ENCODE measurements around the gene BCL2A1. TPM values are rescaled to one million over a fixed set of nuclear protein-coding genes. Genes with fewer than 3 reads are reported as not detected.
"Not testable (repeated sequence)": the region's sequence is repeated elsewhere in the genome, so short reads cannot be mapped to it uniquely, and the experiment has no call there.

BCL2A1 gene
- polyA plus RNA-seq, 4 donors, result 0.53 to 0.96 TPM; not detected in 2

GRCh38 chr15:79964232-79964805, 6.7 kb downstream of the BCL2A1 start:
- DNase-seq (ENCODE audit: low read depth in 4 of 4, low spot score in 2 of 4), result no peak

DNA sequence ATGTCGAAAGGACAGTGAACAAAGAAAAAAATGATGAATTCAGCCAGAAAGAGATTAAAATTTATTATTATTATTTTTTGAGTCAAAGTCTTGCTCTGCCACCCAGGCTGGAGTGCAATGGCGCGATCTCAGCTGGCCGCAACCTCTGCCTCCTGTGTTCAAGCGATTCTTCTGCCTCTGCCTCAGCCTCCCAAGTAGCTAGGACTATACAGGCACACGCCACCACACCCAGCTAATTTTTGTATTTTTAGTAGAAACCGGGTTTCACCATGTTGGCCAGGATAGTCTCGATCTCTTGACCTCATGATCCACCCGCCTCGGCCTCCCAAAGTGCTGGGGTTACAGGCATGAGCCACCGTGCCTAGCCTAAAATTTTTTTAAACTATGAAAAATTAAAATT, 8.1 kb downstream of the BCL2A1 start:
- DNase-seq (ENCODE audit: low read depth in 4 of 4, low spot score in 2 of 4), result not testable (repeated sequence)

DNA sequence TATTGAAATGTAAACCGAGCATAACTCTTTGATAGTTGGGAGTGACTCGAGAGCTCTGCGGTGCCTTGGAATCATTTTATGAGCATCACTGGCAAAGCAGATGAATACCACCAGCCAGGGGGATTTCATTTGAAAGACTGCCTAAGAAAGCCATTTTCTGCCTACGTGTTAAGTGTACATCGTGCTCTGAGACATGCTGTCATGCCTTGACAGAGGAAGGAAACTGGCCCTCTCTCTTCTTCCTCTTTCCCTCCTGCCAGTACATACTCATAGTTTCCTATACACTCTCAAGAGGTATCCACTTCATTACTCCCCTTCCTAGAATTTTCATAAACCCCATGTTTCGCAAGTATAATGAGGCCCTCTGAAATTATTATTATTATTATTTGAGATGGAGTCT, 8.8 kb downstream of the BCL2A1 start:
- DNase-seq (ENCODE audit: low read depth in 4 of 4, low spot score in 2 of 4), result no peak

DNA sequence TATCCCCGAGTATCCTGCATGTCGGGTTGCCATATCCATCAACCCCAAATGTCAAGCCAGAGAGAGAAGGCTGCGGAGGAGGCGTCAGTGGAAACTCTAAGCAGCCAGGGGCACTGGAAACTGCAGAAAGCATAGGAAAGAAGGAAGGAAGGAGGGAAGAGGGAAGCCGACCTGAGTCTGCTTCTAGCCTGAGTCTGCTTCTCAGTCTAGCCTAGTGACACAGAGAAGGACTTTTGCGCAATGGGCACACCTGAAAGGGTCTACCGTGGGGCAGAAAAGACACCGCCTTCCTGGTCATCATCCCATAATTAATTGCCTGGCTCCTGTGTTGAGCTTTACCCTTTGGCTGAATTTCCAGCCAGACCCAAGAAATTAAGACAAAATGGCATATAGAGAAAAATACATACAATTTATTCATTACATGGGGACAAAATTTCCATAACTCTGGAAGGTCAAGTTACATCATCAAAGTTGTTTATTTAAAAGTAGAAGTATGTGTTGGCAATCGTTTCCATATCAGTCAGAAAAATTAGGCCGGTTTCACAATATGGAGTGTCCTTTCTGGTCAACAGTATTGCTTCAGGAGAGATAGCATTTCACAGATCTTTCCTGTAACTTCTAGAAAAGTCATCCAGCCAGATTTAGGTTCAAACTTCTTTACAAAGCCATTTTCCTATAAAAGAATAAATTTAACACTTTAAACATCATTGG, 10.3 kb downstream of the BCL2A1 start:
- no peak for DNase-seq (ENCODE audit: low read depth in 4 of 4, low spot score in 2 of 4)

DNA sequence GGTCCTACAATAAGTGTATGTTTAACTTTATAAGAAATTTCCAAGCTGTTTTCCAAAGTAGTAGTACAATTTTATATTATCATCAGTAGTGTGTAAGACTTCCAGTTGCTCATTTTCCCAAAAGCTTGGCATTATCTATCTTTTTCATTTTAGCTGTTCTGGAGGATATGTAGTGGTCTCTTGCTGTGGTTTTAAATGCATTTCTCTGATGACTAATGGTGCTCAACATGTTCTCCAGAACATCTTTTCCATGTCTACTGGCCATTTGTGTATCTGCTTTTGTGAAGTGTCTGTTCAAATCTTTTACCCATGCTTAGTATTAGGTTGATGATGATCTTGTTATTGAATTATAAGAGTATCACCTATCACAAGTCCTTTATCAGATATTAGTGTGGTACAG, 13.3 kb downstream of the BCL2A1 start:
- no peak for DNase-seq (ENCODE audit: low read depth in 4 of 4, low spot score in 2 of 4)

- DNase-seq (ENCODE audit: low read depth in 4 of 4, low spot score in 2 of 4), result no peak
Observed at GRCh38 chr15:79956354-79956939, 14.5 kb downstream of the BCL2A1 start.

DNA sequence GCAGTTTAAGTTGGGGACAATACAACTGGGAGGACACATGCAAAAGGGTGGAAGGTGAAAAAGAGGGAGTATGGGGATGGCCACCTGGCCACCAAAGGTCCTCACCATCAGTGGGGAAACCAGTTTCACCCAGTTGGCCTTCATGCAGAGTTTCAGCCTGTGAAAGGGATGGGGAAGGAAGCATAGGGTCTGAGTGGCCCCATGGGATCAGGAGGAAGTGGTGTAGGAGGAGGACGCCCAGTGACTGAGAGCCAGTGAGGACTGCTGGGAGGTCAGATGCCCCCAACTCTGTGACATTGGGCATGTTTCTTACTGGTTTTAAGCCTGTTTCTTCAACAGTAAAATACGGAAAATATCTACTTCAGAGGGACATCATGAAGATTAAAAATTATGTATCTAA, 16.3 kb downstream of the BCL2A1 start:
- DNase-seq (ENCODE audit: low read depth in 4 of 4, low spot score in 2 of 4), result no peak

- no peak for DNase-seq (ENCODE audit: low read depth in 4 of 4, low spot score in 2 of 4)
Observed at GRCh38 chr15:79953951-79954444, 17.0 kb downstream of the BCL2A1 start.

GRCh38 chr15:79952329-79952728, 18.7 kb downstream of the BCL2A1 start:
- no peak for DNase-seq (ENCODE audit: low read depth in 4 of 4, low spot score in 2 of 4)

GRCh38 chr15:79950247-79950646, 20.7 kb downstream of the BCL2A1 start:
- no peak for DNase-seq (ENCODE audit: low read depth in 4 of 4, low spot score in 2 of 4)

DNA sequence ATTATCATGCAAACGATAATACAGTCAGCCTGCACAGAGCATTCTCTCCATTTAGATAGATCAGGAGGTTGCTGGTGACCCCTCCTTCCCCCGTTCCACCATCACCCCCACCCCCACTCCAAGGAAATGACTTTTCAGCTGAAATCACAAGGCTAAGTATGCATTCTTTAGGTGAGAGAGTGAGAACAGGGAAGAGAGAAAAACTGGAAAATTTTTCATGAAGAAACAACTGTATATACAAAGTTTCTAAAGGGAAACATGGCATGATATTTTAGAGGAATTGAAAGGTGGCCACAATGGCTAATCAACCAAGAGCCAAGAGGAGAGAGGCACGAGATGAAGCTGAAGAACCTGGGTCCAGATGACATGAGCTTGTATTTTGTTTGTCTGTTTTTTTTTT, 22.2 kb downstream of the BCL2A1 start:
- DNase-seq (ENCODE audit: low read depth in 4 of 4, low spot score in 2 of 4), result no peak

DNA sequence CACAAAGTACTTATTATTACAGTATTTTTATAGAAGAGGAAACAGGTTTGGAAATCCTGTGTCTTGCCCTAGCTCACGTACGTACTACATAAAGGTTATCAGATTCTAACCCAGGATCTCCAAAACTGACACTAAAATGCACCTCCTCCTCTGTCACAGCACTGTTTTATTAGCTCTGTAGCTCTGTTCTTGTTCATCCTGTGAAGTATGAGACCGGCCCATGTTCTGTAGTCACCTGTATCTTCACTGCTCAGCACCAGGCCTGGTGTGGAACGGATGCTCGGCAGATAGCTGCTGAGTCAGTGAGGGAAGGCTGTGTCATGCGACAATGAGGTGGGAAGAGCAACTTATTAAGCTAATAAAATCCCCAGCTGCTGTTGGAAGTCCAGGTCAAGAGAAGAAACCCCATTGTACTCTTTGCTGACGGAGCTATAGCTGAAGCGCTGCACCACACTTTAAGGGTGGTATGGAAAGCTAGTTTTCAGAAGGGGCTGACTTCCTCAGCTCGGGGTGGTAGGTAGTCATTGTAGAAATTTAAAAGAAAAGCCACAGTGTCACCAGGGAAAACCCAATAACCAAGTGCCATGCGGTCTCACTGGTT, 22.8 kb downstream of the BCL2A1 start:
- no peak for DNase-seq (ENCODE audit: low read depth in 4 of 4, low spot score in 2 of 4)

GRCh38 chr15:79947009-79947408, 24.0 kb downstream of the BCL2A1 start:
- DNase-seq (ENCODE audit: low read depth in 4 of 4, low spot score in 2 of 4), result no peak

DNA sequence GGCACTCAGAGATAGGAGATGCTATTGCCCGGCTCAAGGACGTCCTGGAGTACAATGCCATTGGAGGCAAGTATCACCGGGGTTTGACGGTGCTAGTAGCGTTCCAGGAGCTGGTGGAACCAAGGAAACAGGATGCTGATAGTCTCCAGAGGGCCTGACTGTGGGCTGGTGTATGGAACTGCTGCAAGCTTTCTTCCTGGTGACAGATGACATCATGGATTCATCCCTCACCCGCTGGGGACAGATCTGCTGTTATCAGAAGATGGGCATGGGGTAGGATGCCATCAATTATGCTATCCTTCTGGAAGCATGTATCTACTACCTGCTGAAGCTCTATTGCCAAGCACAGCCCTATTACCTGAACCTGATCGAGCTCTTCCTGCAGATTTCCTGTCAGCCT, 26.4 kb downstream of the BCL2A1 start:
- no peak for DNase-seq (ENCODE audit: low read depth in 4 of 4, low spot score in 2 of 4)

DNA sequence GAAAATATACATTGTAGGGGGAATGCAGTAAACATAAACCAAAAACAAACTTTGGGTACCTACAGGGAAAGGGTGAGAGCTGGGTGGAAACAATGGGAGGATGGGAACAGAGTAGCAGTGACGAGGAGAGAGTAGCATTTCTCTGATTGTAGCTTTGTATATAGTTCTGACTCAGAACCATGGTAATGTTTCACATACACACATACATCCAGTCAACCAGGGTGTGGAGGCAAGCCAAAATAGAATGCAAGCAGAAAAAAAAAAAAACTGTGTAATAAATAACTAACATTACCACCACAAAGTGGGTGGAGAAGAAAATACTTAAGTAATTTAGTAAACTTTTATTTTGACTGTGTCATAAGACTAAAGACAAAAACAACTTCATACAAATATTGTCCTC, 27.2 kb downstream of the BCL2A1 start:
- DNase-seq (ENCODE audit: low read depth in 4 of 4, low spot score in 2 of 4), result no peak

DNA sequence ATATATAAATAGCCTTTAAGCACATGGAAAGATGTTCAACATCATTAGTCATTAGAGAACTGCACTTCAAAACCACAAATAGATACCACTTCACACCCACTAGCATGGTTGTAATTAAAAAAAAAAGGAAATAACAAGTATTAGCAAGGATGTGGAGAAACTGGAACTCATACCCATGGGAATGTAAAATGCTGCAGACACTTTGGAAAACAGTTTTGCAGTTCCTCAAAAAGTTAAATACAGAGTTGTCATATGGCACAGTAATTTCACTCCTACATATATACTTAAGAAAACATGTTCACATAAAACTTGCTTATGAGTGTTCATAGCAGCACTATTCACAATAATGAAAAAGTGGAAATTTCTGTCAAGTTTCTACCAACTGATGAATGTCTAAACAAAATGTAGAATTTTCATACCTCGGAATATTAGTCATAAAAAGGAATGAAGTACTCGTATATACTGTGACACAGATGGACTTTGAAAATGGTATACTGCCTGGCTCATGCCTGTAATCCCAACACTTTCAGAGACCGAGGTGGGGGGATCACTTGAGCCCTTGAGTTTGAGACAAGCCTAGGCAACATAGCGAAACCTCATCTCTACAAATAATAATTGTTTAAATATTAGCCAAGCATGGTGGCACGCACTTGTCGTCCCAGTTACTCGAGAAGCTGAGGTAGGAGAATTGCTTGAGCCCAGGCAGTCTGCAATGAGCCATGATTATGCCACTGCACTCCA, 28.1 kb downstream of the BCL2A1 start:
- no peak for DNase-seq (ENCODE audit: low read depth in 4 of 4, low spot score in 2 of 4)

DNA sequence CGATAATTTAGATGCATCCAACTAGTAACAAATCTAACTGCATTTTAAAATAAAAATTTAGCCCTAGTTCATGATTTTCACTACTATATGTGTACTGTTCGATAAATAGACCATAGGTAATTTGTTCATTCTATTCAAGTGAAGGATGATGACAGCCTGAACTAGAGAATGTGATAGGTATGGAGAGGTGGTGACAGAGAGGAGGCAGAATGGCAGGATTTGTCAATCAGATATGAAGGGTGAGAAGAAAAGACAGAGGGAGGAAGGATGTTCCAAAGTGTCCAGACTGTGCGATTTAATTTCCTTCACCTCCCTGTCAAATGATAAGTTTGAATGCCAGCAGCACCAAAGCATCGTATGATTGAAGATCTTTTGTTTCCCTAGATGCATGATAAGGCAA, 31.6 kb downstream of the BCL2A1 start:
- no peak for DNase-seq (ENCODE audit: low read depth in 4 of 4, low spot score in 2 of 4)

- no peak for DNase-seq (ENCODE audit: low read depth in 4 of 4, low spot score in 2 of 4)
Observed at GRCh38 chr15:79938143-79938542, 32.9 kb downstream of the BCL2A1 start.

DNA sequence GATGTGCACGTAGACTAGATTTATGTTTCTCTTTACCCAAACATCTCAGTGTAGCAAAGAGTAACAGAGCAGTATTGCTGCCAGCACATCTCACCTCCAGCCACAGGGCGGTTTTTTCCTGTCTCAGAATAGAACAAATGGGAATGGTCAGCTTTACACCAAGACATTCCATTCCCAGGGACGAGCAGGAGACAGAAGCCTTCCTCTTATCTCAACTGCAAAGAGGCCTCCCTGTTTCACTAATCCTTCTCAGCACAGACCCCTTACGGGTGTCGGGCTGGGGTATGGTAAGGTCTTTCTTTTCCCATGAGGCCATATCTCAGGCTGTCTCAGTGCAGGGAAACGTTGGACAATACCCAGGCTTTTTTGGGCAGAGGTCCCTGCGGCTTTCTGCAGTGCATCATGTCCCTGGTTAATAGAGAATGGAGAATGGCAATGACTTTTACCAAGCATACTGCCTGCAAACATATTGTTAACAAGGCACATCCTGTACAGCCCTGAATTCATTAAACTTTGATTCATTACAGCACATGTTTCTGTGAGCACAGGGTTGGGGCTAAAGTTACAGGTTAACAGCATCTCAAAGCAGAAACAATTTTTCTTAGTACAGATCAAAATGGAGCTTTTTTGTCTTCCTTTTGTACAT, 35.3 kb downstream of the BCL2A1 start:
- not testable (repeated sequence) for DNase-seq (ENCODE audit: low read depth in 4 of 4, low spot score in 2 of 4)

DNA sequence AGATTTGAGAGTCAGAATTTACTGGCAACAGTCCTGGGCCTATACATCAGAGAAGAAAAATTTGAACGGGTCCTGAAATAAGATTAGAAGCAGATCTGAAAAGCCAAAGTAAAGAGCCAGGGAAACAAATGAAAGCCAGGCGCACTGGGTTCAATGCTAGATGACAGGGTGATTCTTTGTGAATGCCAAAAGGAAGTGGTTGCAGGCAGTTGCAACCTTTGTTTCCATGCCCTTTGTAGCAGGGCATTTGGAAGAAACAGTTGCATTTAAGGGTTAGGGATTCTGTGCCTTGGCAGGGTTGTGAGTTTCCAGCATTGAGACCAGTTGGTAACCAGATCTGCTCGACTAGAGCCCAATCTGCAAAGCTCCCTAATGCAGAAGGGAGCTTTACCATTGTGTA, 37.8 kb downstream of the BCL2A1 start:
- no peak for DNase-seq (ENCODE audit: low read depth in 4 of 4, low spot score in 2 of 4)

DNA sequence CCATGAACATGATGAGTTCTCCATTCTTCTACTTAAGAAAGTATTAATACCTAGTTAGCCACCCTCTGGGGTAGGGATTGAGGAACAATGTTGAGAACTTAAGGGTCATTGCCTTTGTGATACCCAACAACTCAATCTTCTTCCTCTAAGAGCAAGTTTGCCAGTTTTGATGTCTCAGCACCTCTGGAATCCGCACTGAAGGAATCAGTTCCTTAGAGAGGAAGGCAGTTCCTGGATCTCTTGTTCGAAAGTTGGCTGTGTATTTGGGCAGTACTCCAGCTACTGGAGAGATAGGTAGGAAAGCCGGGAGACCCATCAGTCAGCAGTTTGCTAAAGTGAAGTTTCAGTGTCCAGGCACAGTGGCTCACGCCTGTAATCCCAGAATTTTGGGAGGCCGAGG, 38.5 kb downstream of the BCL2A1 start:
- no peak for DNase-seq (ENCODE audit: low read depth in 4 of 4, low spot score in 2 of 4)

Data from left renal cortex interstitium (tissue), 4 donors.